GM12878 (cell line): ENCODE results near the gene NUAK1. TPM values are rescaled to one million over a fixed set of nuclear protein-coding genes. Genes with fewer than 3 reads are reported as not detected.

ENCODE experiments used
- ATAC-seq: fragments of 200-7000 bp; cut with Tn5 transposase; 3 replicates; pipeline ENCODE4 v1.9.1; 2020; ENCODE audit warnings: mild to moderate bottlenecking, moderate library complexity
- BruUV-seq: library from RNA; stranded (reverse); fragments of 400-500 nt; replicated peaks from 2 replicates; lab custom pipeline; 2021; lab: Mats Ljungman, UMichigan
- CTCF ChIA-PET: fragments of 300-600 bp; sonication (Branson Sonifier 250); formaldehyde crosslinking; extraction: SDS; loops from one replicate; lab custom pipeline; 2021; ENCODE audit warnings: inconsistent platforms; lab: Yijun Ruan, JAX
- POLR2A ChIA-PET: fragments of 350-600 bp; formaldehyde crosslinking; extraction: SDS; loops from one replicate; lab custom pipeline; 2021; ENCODE audit warnings: inconsistent platforms; lab: Charles Lee
- RAD21 ChIA-PET: fragments of 300-600 bp; sonication (Branson Sonifier 250); formaldehyde crosslinking; loops from one replicate; lab custom pipeline; 2023; ENCODE audit warnings: antibody characterized with exemption; ENCODE audit not compliant: unreplicated experiment; lab: Charles Lee
- SMC1A ChIA-PET: fragments of 300-600 bp; sonication (Branson Sonifier 250); formaldehyde crosslinking; loops from one replicate; lab custom pipeline; 2023; ENCODE audit not compliant: unreplicated experiment, uncharacterized antibody; lab: Charles Lee
- DNase-seq: peaks from one replicate; pipeline ENCODE4 v3.0.0-alpha.2; 2011; ENCODE audit warnings: low read depth, low spot score
- FAIRE-seq: peaks from 3 replicates; lab custom pipeline; 2011; peaks lifted over from hg19 to GRCh38; lab: Jason Lieb, UNC
- H2AFZ ChIP-seq: 2 replicates; pipeline ENCODE4 v1.6.0; 2011; ENCODE audit warnings: low read depth, low read length, control low read depth; ENCODE audit not compliant: control insufficient read depth
- H3K27ac ChIP-seq: 2 replicates; pipeline ENCODE4 v1.5.1; 2011; ENCODE audit warnings: control low read depth; ENCODE audit not compliant: control insufficient read depth, insufficient read depth
- H3K27me3 ChIP-seq, 2 experiments: replicated peaks in 1 of 2; 2 replicates each; pipeline versions ENCODE4 v1.6.0 to v1.6.1; 2011; ENCODE audit warnings: low read length in 1 of 2; ENCODE audit not compliant: control insufficient read depth in 2 of 2, insufficient read depth in 2 of 2
- H3K36me3 ChIP-seq, 2 experiments: 2 replicates each; pipeline ENCODE4 v1.5.1; 2011; ENCODE audit warnings: low read length in 1 of 2; ENCODE audit not compliant: control insufficient read depth in 2 of 2, insufficient read depth in 2 of 2
- H3K4me1 ChIP-seq: 2 replicates; pipeline ENCODE4 v1.6.1; 2011; ENCODE audit warnings: mild to moderate bottlenecking, low read length, moderate library complexity, mixed read lengths; ENCODE audit not compliant: control insufficient read depth, insufficient read depth
- H3K4me2 ChIP-seq: 2 replicates; pipeline ENCODE4 v1.6.0; 2011; ENCODE audit warnings: control low read depth; ENCODE audit not compliant: control insufficient read depth, insufficient read depth
- H3K4me3 ChIP-seq: fragments of 200-600 bp; sonication (generic); 2 replicates; pipeline ENCODE4 v1.5.1; 2016
- H3K79me2 ChIP-seq: 2 replicates; pipeline ENCODE4 v1.6.0; 2011; ENCODE audit warnings: low read length; ENCODE audit not compliant: control insufficient read depth, insufficient read depth
- H3K9ac ChIP-seq: 2 replicates; pipeline ENCODE4 v1.8.0; 2011; ENCODE audit warnings: low read length, control low read depth, mixed read lengths; ENCODE audit not compliant: control insufficient read depth, insufficient read depth
- H3K9me3 ChIP-seq: replicated peaks from 3 replicates; pipeline ENCODE4 v1.5.1; 2011; ENCODE audit warnings: mild to moderate bottlenecking, low read length; ENCODE audit not compliant: control insufficient read depth, insufficient read depth
- H4K20me1 ChIP-seq: 2 replicates; pipeline ENCODE4 v1.6.0; 2011; ENCODE audit not compliant: control insufficient read depth, insufficient read depth
- BCL3 ChIP-seq: IDR thresholded peaks from 2 replicates; pipeline ENCODE4 v1.6.1; 2011; ENCODE audit warnings: borderline replicate concordance, low read depth, mild to moderate bottlenecking, moderate library complexity, low read length; ENCODE audit not compliant: insufficient read depth, poor library complexity, severe bottlenecking
- CBFB ChIP-seq: IDR thresholded peaks from 2 replicates; pipeline ENCODE4 v1.6.1; 2016; ENCODE audit warnings: antibody characterized with exemption, low read depth
- E4F1 ChIP-seq: fragments of 450-650 bp; IDR thresholded peaks from 2 replicates; pipeline ENCODE4 v1.6.1; 2018; ENCODE audit warnings: borderline replicate concordance, mild to moderate bottlenecking; ENCODE audit not compliant: partially characterized antibody
- IRF4 ChIP-seq: IDR thresholded peaks from 2 replicates; pipeline ENCODE4 v1.6.1; 2011; ENCODE audit warnings: low read depth, low read length
- NR2F1 ChIP-seq: fragments of 450-650 bp; conservative IDR thresholded peaks from 2 replicates; pipeline ENCODE4 v1.6.1; 2017; ENCODE audit warnings: mild to moderate bottlenecking
- RCOR1 ChIP-seq: conservative IDR thresholded peaks from 2 replicates; pipeline ENCODE4 v1.6.1; 2012; ENCODE audit warnings: low read depth, low read length, improper control_type of control experiment
- ZBTB40 ChIP-seq: fragments of 450-650 bp; IDR thresholded peaks from 2 replicates; pipeline ENCODE4 v1.6.1; 2016; ENCODE audit warnings: mild to moderate bottlenecking, moderate library complexity, borderline replicate concordance
- ZNF24 ChIP-seq: fragments of 450-650 bp; IDR thresholded peaks from 2 replicates; pipeline ENCODE4 v1.6.1; 2017; ENCODE audit warnings: antibody characterized with exemption, mild to moderate bottlenecking
- ZSCAN29 ChIP-seq: fragments of 450-650 bp; IDR thresholded peaks from 2 replicates; pipeline ENCODE4 v1.6.1; 2017; ENCODE audit warnings: mild to moderate bottlenecking, moderate library complexity
- WGBS: methylation state at CpG from one replicate; pipeline ENCODE4 v1.1.6; 2016; ENCODE audit warnings: low lambda C conversion rate; ENCODE audit not compliant: insufficient replicate concordance, insufficient coverage; ENCODE audit errors: missing lambda C conversion rate; 5-methylcytosine and 5-hydroxymethylcytosine counted together
- in situ Hi-C: fragments of 300-500 bp; cut with MboI; formaldehyde crosslinking; loops from 9 replicates; pipeline ENCODE4 v1.14.3; 2018; ENCODE audit warnings: mixed read lengths
- intact Hi-C: fragments of 100-400 bp; cut with micrococcal nuclease; formaldehyde crosslinking; loops from one replicate; pipeline ENCODE4 v1.14.2; 2022; ENCODE audit not compliant: unreplicated experiment
- polyA plus RNA-seq, 11 experiments: library from polyadenylated mRNA; depleted of rRNA in 4 of 11; unstranded in 6 of 11; stranded (reverse) in 5 of 11; fragments of >200 nt; fragmentation: Nextera tagmentation in 4 of 11; fragmentation: Illumina TruSeq in 1 of 11; extraction: Ambion mirVana in 4 of 11; extraction: Trizol in 1 of 11; gene quantifications; 1 replicate in 1 of 11; 2 replicates in 10 of 11; pipeline versions ENCODE4 v1.2.1 to v1.2.3, GENCODE V29; 2011 to 2016; ENCODE audit warnings: inconsistent platforms in 2 of 11, missing spikeins in 2 of 11, low read depth in 1 of 11
- total RNA-seq, 4 experiments: library from RNA; depleted of rRNA in 3 of 4; stranded (reverse); fragments of >200 nt in 3 of 4; fragmentation: Illumina TruSeq in 1 of 4; extraction: Trizol in 1 of 4; gene quantifications; 2 replicates each; pipeline versions ENCODE4 v1.2.1 to v1.2.3, GENCODE V29; 2013 to 2021
- TF ChIP-seq, protein P1 (sequence below): fragments of 450-650 bp; IDR thresholded peaks from 2 replicates; pipeline ENCODE4 v1.6.1; 2017; ENCODE audit warnings: mild to moderate bottlenecking

Gene NUAK1
- total and polyA plus RNA-seq, 10 of the 15 experiments (the other 5 are each of a cell fraction or from before 2014, with no cell fraction given), result 0.03 to 0.42 (median 0.08) TPM; not detected in 2

DNA sequence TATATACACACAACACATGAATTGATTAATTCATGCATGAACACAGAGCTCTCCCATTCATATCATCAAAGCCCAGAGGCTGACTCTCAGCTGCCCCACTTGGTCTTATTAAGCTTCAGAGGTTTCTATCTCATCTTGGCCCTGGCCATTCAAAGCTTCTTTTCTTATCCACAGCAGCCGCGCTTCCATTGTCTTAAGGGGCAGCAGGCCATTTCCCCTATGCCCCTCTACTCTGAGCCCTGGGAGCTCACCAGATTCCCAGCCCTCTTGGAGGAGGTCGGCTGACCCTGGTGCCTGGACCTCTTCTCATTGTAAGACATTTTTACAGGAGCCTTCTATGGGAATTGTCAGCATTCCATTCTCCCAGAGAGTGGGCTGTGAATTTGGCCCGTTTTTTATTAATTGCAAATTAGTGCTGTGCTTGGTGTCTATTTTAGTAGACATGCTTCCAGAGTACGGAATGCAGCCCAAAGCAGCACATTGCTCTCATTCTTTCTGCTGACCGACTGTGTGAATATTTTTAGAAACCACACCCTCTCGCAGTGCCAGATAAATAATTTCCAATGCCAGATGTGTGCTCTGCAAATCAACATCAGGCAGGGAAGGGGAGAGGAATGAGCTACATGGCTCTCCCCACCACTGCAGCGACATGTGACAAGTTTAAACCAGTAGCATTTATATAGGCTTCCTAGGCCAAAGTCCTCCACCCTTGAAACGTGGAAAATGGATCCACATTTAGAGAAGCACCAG is 58.5 kb downstream of the NUAK1 start (continued):
- TF ChIP-seq RCOR1, result no peak
- TF ChIP-seq ZNF24, result no peak
- no peak for TF ChIP-seq E4F1

- Histone ChIP-seq H3K9ac (no peak overlapping the region), H3K4me2 (no peak overlapping the region), H3K9me3 (no peaks in the 10 kb centered on the region), H3K4me3 (no peak overlapping the region), H2AFZ (no peak overlapping the region), H3K27me3 (peaks cover 0 to 4% of the 10 kb centered on the region in 2 experiments; a peak in 1 of 4 replicates), H3K4me1 (no peaks in the 10 kb centered on the region), H3K27ac (no peak overlapping the region), H4K20me1 (no peaks in the 10 kb centered on the region; the same call in 1 of the 2 replicates), H3K79me2 (no peaks in the 10 kb centered on the region), H3K36me3 (no peaks in the 10 kb centered on the region)
- no TSS peak for BruUV-seq
- FAIRE-seq (no peak), DNase-seq (no peak), ATAC-seq (no peak)
- ChIA-PET POLR2A (no interaction called here), CTCF (no interaction called here), SMC1A (no interaction called here), RAD21 (no interaction called here)
- WGBS, result 0% methylated on average over 1 of the region's 1 CpG
- intact Hi-C loops (no loop called here), in situ Hi-C loops (no loop called here)
- TF ChIP-seq IRF4, result no peak
- TF ChIP-seq CBFB, result no peak
- TF ChIP-seq NR2F1, result no peak
- no peak for TF ChIP-seq ZSCAN29
- TF ChIP-seq, protein P1, sequence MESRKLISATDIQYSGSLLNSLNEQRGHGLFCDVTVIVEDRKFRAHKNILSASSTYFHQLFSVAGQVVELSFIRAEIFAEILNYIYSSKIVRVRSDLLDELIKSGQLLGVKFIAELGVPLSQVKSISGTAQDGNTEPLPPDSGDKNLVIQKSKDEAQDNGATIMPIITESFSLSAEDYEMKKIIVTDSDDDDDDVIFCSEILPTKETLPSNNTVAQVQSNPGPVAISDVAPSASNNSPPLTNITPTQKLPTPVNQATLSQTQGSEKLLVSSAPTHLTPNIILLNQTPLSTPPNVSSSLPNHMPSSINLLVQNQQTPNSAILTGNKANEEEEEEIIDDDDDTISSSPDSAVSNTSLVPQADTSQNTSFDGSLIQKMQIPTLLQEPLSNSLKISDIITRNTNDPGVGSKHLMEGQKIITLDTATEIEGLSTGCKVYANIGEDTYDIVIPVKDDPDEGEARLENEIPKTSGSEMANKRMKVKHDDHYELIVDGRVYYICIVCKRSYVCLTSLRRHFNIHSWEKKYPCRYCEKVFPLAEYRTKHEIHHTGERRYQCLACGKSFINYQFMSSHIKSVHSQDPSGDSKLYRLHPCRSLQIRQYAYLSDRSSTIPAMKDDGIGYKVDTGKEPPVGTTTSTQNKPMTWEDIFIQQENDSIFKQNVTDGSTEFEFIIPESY, result no peak
- no peak for TF ChIP-seq BCL3
- TF ChIP-seq ZBTB40, result no peak
Measured at GRCh38 chr12:106079148-106079738, 59.5 kb downstream of the NUAK1 start.
